GM21447 (cell line): ENCODE measurements around the gene CAMKMT.

Experiments
- ATAC-seq: cut with Tn5 transposase; IDR thresholded peaks from one replicate; pipeline ENCODE4 v1.9.1; 2021; ENCODE audit not compliant: unreplicated experiment

CAMKMT gene

DNA sequence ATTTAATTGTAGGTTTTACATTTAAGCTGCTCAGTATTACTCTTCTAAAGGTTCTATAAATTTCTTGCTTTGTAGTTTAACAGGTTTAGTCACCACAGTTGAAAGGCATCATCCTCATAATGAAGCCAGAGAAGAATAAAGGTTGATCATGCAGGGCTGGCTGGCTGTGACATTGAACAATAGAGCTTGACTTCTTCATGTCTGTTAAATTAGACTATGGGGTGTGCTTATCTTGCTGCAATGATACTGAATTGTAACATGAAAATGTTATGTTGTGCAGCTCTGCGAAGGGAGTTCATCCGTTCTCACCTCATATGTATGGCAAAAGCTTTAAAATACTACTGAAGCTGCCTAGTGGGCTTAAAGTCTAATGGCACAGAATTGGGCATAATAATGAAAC, 81.8 kb downstream of the CAMKMT start:
- no peak for ATAC-seq

DNA sequence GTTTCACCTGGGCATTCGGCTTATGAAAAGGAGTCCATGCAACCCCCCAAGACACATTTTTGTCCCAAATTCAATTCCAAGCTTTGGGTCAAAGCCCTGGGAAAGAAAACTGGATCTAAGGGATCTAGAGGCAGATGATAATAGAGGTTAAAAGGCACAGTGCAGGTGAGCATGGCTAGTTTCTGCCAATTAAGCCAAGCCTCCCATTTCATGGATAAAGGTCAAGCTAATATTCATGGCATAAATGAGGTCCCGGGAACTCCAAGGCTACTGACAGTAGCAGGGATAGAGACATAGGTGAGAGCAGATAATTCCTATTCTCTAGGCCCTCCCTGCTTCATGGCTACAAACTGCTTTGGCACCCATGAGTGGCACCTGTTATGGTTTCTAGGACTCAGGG, 83.1 kb downstream of the CAMKMT start:
- ATAC-seq, result no peak

DNA sequence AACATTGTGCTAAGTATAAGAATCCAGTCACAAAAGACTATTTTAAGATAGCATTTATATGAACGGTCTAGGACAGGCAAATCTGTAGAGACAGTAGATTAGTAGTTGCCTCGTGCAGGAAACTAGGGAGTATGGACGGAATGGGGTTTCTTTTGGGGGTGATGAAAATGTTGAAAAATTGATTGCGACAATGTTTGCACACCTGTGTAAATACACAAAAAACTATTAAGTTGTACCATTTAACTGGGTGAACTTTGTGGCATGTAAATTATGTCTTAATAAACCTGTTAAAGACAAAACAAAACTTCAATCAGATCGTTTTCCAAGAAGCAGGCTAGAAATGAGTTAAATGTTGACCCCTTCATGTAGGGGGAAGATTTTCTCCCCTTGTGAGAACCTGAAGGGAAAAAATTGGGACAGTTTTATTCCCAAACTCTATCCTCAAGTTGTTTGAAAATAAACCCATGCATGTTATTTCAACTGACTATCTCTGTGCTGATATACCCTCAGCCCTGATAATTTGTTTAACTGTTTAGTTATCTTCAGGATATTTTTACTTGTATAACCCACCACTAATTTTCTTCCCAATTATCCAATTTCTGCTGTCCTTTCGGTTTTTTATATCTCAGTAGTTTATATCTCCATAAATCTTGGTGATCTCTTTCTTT, 87.2 kb downstream of the CAMKMT start:
- no peak for ATAC-seq

DNA sequence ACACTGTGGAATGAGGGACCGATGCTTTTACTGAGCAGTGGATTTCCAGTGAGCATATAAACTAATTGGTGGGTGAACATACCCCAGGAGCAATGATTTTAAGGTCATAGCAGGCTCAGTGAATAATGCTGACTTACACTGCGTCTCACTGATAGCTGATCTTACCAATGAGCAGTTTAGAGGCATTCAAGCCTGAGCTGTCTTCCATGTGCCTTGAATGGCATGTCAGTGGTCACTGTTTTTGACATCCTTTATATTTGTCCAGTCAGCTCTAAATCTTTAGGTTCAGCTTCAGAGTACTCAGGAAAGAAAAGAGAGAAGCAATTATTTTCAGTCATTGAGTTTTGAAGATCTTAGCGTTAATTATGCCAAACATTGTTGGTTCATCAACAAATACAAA, 88.3 kb downstream of the CAMKMT start:
- no peak for ATAC-seq

DNA sequence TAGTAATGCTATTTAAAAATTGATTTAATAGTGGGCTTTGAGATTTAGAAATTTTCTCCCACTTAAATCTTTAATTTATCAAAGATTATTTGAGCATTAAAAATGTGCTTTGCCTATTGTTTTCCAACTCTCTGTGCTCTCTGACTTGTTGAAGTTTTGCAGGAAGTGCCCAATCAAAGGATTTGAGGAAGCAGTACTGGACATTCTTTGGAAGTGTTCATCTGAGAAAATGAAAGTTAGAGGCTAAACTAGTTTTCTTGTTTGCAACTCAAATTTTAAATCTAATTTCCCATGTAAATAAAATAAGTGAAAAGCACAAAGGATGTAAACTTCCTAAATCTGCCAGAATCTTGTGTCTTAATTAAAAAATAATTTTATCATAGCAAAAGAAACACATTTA, 89.1 kb downstream of the CAMKMT start:
- no peak for ATAC-seq

DNA sequence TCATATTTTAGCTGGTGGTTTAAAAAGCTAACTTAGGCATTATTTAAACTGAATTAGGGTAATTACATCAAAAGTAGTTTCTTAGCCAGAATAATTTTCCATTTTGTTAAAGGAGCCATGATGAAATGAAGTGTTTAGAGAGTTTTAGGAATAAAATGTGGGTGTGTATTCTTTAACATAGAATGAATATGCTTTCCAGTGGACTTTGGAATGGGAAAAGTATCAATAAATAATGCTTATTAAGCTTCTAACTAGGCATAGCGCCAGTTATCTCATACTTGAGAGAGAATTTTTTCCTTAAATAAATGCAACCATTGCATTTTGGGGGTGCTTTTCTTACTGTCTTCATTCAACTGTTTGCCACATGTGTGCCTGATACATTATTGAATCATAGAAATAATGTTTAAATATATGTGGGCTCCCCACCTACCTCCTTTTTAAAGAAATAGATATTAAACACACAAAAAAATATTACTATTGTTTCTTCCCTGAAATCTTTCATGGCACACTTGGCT, 90.4 kb downstream of the CAMKMT start:
- ATAC-seq, result no peak

DNA sequence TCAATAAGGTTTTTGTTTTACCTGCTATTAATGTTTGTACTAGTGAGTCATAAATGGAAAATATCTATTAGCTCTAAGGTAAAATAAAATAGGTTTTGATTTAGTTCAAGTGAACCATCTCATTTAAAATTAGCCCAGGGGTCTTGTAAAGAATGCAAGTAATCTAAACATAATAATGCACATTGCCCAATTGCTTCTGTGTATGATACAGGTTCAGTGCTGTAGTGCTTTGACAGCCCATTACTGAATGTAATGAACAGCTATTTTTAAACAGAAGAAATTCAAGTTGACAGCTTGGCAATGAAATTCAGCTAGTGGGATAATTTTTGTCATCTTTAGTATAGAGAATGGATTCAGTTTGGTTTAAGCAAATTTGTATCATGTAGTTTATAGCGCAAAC, 91.5 kb downstream of the CAMKMT start:
- no peak for ATAC-seq

DNA sequence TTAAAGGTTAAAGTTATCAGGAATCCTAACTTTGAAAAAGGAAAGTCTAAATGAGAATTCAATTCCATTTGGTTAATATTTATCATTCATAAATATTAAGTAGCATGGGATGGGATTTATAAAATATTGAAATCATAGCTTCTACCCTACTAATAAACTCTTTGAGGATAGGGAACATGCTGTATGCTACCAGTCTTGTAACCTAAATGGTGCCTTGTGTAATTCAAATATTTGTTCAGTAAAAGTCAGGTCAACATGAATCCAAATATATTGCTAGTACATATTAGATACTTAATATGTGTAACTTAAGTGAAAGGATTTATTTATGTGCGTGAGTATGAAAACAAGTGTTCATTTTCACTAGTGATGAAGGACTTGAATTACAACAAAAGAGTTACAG, 94.1 kb downstream of the CAMKMT start:
- no peak for ATAC-seq

DNA sequence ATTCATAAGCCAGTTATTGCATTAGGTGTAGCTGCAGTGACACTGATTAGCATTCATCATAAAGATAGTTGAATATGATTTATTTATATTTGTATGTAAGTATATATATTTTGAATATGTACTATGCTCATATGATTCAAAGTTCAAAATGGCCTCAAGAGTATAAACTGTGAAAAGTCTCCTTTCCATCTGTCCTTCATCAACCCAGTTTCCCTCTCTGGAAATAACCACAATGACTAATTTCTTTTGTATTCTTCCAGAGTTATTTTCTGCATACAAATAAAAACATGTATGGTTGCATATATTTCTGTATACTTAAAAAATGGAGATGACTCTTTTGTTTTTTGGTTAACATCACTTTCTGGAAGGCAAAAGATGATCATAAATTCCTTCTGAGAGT, 95.2 kb downstream of the CAMKMT start:
- no peak for ATAC-seq

DNA sequence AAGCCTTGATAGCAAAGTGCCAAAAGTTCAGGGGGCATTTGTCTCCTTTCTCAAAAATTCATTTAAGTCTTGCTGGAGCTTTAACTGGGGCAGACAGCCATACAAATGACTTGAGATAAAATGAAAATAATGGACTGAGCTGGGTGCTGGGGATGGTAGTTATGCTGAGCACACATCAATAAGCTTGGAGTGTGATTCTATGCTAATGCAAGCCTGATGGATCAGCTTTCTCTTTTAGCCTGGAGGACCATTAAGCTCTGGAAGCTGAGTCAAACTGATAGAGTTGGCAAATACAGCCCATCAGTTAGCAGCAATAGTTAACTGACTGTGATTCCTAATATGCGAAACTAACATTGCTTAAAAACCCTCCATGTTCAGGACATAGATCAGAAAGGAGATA, 98.0 kb downstream of the CAMKMT start:
- ATAC-seq, result no peak

DNA sequence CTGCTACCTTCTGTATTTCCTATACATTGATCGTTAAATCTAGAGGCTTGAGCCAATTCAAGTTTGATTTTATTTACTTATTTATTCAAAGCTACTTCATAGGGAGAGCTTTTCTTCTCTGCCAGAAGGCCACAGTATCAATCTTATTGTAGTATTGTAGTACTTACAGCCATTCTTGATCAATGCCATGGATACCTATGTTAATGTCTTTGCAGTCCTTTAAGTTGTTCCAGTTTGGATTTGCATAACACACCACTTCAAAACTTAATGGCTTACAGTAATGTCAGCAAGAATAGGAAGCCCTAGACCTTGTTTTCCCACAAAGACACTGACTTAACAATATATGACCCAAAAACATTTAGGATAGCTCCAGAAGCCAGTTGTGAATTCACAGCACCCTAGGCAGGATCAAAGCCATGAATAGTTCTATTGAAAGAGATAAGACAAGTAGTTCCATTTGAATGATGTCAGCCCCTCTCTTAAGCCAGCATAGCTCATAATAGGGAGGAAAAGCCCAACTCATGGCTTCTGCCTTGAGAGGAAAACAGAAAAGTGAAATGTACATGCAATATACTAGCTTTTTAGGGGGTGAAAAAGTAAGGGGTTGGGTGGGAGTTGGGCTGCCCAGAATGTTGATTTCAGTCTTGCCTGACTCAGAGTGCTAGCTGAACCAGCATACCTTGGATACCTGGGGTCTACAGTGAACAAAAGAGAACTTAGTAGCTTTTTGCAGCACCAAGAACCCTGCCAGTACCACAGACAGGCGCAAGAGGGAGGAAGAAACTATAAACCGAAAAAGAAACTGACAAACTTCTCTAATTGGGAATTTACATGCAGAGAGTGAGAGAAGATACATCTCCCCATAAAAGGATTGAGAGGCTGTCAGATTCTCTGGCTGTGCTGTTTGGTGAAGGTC, 101.4 kb downstream of the CAMKMT start:
- ATAC-seq, result no peak

DNA sequence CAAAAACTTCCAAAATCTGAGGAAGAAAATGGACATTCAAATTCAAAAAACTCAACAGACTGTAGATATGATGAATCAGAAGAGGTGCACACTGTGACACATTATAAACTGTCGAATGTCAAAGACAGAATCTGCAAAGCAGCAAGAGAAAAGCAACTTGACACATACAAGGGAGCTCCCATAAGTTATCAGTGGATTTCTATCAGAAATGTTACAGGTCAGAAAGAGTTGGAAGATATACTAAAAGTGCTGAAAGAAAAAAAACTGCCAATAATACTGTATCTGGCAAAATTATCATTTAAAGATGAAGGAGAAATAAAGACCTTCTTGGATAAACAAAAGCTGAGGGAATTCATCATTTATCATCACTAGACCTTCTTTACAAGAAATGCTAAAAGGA, 102.7 kb downstream of the CAMKMT start:
- ATAC-seq, result no peak

DNA sequence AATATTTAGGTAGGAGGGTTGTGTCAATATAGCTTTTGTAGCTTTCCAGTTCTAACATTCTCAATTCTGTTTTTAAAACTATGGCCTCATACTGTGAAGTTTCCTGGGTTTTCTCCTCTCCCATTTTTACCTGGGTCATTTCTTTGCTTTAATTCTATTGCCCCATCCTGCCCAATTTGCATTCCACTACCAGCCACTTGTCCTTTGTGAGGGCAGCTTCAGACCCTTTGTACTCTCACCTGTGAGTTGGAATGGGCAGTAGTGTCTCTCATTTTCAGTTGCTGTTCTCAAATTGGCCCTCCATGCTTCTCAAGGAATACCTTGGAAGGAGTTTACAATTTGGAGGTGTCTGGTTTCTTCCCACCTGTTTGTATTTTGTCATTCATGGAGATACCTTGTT, 108.4 kb downstream of the CAMKMT start:
- no peak for ATAC-seq

DNA sequence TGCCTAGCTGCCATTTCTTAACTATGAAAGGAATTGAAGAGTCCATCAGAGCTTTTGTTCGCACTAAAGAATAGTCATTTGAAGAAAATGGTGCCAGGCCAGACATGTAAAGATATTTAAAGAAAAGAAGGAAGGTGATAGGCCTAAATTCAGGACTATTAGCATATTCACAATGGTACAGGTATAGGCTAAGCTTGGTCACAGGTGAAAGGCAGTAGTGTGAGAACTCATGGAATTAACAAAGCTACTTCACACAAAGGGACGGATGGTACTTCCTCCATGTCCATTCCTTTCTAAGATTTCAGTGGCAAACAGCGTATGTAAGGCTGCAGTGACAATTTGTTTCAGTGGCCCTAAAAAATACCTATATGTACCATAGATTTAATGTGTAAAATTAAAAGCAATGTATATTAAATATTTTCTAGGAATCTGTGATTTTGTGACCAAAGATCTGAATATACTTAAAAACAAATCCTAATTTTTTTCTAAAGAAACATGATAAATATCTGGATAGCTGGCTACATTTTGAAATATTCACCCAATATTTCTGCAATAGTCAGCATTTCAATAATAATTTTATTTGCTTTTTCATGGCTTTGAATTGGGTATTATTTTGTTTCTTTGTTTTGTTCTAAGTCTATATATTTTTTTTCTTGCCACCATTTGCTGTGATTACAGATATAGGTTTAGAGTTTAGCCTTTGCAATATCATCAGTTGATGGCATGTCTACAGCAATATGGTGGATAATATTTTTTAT, 116.1 kb downstream of the CAMKMT start:
- ATAC-seq, result no peak

DNA sequence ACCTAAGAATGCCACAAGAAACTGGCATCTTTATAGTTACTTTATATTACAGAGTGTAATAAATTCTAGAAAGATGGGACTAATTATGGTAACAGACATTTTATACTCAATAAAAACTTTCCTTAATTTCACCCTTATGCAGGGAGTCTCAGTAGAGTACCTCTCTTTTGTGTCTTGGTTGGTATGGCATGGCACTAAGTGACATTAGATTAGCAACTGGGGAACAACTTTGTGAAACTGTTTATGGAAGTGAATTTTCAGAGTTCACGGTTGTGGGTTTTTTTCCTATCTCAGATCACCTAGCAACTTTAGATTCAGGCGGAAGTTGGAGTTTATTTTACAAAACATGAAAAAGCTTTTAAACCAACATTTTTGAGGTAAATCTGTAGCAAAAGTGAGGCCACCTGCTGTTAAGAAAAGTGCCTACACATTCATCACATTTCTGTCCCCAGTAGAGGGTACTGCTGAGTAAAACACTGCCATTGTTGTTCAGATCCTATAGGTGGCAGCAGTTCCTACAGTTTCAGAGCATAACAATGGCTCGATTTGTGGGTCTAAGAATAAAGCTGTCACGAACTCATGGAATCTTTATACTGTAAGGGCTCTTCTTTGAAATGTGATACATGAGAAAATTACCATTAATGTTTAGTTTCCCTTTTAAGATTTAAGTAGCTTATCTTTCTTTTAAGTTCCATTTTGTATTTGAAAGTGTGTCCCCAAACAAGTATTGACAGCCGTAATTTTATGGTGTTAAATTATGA, 117.6 kb downstream of the CAMKMT start:
- ATAC-seq, result peak; percentile 96

DNA sequence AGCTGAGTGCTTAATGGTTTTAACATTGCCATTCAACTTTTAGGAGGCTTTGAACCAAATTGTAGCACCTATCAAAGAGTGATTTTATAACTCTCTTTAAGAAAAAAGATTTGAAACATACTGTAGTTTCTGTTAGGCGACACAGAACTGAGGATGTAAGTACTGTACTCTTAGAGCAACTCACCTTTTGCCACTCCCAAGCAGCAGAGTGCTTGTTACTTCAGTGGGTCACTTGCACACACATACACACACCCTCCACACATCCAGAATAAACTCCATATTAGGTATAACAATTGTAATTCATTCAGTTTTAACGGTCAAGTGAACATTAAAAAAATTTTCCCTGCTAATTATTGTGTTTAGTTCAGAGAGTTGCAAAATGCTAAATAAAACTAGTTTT, 118.3 kb downstream of the CAMKMT start:
- no peak for ATAC-seq

DNA sequence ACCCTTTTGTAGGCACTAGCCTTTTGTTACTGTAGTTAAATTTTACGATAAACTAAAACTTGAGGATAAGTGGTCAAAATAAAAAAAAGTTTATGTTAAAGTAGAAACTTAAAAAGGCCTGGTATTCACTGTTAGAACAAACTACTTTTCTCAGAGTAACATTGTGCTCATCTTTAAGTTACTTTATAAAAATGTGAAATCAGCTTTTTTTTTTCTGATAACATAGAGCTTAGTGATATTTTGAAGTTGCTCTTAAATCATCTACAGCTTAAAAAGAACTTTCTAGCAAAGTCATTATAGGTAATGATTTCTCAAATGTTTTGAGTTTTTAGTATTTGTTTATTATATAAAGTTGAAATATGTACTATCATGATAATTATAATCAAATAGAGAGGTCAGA, 125.3 kb downstream of the CAMKMT start:
- no peak for ATAC-seq

DNA sequence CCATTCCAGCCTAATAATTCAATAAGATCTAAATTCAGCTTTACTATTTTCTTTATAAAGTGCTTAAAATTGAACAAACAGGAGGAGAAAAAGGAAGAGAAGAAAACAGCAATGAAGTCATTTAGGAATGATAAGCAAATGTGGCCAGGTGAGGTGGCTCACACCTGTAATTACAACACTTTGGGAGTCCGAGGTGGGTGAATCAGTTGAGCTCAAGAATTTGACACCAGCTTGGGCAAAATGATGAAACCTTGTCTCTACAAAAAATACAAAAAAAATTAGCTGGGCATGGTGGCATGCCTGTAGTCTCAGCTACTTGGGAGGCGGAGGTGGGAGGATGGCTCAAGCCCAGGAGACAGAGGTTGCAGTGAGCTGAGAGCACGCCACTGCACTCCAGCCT, 129.0 kb downstream of the CAMKMT start:
- ATAC-seq, result no peak

DNA sequence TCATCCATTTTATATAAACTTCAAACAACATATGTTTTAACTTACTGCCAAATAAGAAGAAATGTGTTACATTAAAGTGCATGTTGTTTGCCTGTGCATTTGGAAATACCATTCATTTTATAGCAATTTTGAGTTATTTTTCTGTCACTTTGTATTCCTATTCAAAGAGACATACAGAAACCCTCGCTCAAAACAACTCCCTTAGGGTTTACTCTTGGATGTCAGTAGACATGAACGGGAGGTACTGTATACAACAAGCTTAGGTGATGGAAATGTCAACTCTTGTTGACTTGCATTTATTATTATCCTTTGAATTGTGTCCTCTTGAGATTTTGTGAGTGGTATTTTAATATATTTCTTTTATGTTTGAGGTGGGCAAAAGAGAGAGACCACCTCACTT, 132.3 kb downstream of the CAMKMT start:
- no peak for ATAC-seq

DNA sequence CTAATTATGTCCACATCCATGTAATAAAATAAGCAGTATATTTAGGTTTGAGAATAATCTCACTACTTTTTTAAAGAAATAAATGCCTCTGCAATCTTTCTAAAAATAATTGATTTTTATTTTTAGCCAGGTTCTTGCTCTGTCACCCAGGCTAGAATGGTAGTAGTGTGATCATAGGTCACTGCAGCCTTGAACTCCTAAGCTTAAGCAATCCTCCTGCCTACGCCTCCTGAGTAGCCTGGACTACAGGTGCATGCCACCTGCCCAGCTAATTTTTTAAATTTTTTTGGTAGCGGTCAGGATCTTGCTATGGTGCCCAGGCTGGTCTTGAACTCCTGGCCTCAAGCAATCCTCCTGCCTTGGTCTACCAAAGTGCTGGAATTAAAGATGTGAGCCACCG, 133.3 kb downstream of the CAMKMT start:
- no peak for ATAC-seq

DNA sequence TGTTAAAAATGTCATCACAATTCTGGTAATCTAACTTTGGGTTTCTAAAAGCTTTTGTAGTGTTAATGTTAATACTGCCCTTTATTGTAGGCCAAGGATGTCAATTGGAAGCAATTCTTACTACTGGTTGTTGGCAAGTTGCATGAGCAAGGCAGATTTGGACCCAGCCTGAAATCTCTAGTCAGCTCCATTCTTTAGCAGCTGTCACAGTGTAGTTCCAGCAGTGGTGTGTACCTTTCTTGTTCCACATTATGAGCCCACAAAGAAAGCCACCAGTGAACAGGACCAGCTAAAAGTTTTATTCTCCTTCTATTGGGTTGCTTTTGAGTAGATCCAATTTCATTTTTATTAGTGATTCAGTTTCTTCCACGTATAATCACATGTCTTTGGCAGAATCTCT, 133.8 kb downstream of the CAMKMT start:
- no peak for ATAC-seq
